D341Med (cell line): Measurements from ENCODE around the gene UBE2R2.
"Not testable (repeated sequence)": the region's sequence is repeated elsewhere in the genome, so short reads cannot be mapped to it uniquely, and the experiment has no call there.

Source experiments
- DNase-seq: peaks from one replicate; pipeline ENCODE4 v3.0.0; 2012; ENCODE audit warnings: low spot score

UBE2R2 gene

GRCh38 chr9:33799928-33800704, 16.8 kb upstream of the UBE2R2 start:
- DNase-seq, result no peak

DNA sequence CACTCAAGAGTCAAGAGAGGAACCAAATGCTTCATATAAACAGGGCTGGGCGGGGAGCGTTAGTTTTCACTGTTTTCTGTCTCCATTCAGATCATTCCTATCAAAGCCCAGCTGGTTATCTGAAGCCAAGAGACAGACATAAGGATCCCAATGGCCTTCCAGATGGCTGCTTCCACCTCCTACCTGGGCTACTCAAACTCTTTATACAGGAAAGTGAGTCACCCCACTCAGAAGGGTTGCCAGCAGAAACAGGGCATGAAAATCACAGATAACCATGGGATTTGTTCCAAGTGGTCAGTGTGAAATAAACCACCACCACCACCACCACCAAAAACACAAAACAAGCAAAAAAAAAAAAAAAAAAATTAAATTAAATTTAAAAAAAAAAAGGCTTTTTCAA, 16.1 kb upstream of the UBE2R2 start:
- no peak for DNase-seq

GRCh38 chr9:33801943-33802500, 14.9 kb upstream of the UBE2R2 start:
- not testable (repeated sequence) for DNase-seq

DNA sequence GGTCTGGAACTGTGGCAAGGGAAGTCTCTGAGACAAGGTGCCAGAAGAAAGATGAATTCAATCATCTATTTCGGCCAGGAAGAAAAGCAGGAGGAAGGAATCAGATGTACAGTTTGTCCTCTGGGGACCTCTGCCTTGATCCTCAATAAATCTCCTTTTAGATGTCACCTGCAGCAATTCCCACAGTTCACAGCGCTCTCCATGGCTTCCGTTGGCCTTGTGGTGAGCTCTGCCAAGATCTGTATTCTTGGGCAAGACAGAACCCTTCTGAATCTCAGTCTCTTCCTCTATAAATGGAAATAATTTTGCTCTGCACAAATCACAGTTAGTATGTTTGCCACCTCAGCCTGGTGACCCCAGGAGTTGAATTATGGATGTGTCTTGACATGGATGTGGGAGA, 12.8 kb upstream of the UBE2R2 start:
- DNase-seq, result not testable (repeated sequence)

- not testable (repeated sequence) for DNase-seq
Measured at GRCh38 chr9:33807156-33807555, 9.8 kb upstream of the UBE2R2 start.

DNA sequence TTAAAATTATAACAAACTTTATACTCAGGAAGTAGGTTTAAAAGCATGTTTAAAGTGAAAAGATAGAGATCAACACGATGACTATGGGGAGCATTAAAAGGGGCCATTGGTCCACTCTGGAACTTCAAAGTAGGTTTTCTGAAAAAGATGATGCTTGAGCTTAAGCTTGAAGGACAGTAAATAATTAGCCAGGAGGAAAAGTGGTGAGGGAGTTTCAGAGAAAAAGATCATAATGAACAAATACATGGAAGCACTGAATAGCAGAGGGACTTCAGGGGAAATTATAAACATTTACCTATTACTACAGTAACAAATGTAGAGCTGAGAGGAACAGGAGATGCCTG, 8.0 kb upstream of the UBE2R2 start:
- DNase-seq, result not testable (repeated sequence)

- no peak for DNase-seq
Measured at GRCh38 chr9:33809506-33809905, 7.5 kb upstream of the UBE2R2 start.

DNA sequence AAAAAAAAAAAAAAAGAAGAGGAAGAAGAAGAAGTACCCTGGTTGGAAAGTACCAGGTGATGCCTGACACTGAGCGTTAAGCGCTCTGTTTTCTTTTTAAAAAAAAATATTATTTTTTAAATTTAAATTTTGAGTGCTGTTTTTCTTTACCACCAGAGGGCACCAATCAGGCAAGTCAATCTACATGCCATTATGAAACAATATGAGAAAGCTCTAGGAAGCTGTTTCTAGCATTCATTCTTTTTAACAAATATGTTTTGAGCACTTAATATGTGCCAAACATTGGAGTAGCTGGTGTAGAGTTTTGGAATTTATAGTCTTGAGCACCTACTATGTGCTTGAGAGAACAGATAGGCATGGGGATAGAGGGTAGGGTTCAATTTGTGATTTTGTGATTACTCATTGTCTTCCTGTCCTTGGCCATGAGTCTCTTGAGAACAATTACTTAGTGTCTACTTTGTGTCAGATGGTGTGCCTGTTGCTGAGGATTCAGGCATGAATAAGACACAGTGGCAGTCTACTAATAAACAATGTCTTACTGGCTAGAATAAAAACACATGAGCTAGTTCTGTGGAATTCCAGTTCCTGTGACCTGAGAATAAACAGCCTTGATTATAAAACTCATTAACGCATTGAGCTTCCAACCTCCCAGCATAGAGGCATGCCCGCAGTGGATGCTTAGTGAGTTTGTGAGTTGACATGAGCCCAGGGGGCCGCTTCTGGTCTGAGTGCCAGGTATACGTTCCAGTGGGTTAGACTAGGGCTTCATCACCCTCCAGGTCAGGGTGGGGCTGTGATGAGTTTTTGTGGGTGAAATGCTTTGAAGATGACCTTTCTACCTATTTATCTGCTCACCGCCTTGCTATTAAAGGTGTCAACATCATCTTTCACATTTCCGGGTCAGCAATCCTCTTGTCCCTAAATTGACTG, 3.0 kb upstream of the UBE2R2 start:
- peak; percentile 43 for DNase-seq

DNA sequence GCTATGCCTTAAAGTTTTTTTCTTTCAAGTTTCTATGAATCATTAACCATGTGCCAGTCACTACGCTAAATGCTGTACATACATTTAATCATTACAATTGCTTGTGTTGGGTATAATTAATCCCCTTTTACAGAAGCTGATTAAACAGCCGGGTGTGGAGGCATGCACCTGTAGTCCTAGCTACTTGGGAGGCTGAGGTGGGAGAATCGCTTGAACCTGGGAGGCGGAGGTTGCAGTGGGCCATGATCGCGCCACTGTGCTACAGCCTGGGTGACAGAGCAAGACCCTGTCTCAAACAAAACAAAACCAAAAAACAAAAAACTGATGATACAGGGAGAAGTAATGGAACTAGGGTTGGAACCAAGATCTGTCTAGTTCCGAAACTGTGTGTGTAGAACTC, 1.2 kb upstream of the UBE2R2 start:
- DNase-seq, result no peak

DNA sequence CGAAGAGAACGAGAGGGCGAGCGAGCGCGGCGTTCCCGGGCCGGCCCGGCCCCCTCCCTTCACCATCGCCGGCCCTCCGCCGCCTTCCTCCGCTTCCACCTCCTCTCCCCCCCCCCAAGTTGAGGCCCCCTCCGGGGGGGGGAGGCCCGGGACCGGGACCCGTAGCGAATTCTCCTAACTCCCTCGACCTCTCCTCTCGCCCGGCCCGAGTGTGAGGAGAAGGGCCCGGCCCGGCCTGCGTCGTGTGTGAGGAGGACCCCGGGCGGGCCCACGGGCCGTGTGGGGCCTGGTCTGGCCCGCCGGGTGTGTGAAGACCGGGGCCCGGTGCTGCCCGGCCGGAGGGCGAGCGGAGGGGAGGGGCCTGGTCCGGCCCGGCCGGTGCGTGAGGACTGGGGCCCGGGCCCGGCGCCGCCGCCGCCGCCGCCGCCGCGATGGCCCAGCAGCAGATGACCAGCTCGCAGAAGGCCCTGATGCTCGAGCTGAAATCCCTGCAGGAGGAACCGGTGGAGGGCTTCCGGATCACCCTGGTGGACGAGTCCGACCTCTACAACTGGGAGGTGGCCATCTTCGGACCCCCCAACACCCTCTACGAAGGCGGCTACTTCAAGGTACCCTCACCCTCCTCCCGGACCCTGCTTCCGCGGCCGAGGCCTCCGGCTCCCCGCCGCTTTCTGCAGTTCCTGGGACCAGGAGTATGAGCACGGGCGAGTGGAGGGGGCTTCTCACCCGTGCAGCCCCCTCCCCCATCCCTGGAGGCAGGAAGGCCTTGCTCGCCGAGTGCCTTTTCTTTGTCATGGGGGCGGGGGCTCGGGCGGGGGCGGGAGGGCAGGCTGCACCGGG, 587 bp downstream of the UBE2R2 start:
- DNase-seq, result peak; percentile 74

- DNase-seq, result no peak
Measured at GRCh38 chr9:33818167-33818846, 1.3 kb downstream of the UBE2R2 start.

DNA sequence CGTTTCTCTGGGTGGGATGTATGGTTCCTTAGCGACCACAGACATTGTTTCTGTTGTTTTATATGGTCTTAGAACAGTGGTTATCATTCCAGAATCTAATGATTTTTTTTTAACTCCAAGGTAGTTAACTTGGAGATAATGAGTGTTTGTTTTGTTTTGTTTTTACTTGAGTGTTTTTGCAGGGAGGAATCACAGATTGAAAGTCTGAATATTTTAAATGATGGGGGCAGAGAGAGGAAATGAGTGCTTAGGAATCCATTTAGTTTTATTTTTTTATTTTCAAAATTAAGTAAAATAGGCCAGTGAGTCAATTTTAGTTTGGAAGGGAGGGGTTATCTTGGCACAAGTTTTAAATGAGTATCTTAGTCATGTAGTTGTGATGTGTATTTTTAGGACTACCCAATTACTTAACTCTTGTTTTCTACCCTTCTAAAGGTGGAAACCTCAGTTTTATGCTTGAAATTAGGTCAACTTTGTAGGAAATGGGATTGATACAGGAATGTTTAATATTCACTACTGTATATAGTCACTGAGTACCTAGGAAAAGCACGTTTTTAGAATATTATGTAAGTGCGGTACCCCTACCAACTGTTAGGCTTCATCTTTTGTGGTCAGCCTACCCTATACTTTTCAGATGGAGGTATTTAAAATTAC, 2.0 kb downstream of the UBE2R2 start:
- no peak for DNase-seq

DNA sequence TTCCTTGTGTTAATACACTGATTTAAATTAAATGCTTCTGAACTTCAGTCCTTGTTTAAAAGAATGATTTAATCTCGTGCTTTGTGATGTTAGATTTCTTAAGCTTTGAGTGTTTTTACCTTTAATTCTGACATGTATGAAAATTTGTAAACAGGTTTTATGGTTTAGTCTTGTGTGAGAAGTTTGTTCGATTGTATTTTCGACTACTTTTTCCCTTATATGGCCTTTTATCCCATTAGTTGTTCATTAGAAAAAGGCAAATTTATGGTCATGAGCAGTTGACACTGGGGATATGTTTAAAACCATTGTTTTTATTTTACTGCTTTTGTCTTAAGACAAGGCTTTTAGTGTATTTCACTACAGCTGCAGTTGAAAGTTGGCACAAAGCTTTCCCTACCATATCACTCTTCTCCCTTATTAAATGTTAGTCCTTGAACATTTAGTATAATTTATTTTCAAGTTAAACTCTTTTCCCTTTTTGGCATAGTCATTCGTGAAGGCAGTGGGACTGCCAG, 3.3 kb downstream of the UBE2R2 start:
- no peak for DNase-seq

DNA sequence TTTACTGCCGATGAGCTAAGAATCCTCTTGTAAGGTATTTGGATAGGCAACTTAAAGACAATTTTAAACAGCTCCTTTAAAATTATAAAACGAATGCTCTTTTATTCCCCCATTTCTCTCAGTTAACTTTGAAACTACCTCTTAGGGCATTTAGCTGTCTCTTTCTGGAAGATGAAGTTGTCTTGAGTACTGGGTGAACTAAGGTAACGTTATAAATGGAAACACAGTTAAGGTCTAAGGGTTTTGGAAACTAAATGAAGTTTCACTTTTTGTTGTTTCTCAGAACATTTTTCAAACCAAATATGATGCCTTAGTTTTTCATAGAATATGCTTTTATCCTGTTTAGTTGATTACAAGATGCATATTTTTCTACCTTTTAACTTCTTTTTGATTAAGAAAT, 6.8 kb downstream of the UBE2R2 start:
- no peak for DNase-seq

GRCh38 chr9:33827285-33827684, 10.3 kb downstream of the UBE2R2 start:
- not testable (repeated sequence) for DNase-seq

DNA sequence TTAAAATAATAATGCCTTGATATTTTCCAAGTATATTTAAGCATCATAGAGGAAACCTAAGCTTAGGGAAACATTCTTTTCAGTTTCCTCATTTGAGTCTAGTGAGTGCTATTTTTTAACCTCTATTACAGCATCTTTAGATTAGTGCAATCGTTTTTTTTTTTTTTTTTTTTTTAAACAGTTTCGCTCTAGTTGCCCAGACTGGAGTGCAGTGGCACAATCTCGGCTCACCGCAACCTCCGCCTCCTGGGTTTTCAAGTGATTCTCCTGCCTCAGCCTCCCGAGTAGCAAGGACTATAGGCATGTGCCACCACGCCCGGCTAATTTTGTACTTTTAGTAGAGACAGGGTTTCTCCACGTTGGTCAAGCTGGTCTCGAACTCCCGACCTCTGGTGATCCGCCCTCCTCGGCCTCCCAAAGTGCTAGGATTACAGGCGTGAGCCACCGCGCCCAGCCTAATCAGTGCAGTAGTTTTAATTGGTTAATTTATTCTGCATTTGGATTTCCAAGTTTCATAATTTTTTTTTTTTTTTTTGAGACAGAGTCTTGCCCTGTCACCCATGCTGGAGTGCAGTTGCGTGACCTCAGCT, 12.8 kb downstream of the UBE2R2 start:
- not testable (repeated sequence) for DNase-seq

DNA sequence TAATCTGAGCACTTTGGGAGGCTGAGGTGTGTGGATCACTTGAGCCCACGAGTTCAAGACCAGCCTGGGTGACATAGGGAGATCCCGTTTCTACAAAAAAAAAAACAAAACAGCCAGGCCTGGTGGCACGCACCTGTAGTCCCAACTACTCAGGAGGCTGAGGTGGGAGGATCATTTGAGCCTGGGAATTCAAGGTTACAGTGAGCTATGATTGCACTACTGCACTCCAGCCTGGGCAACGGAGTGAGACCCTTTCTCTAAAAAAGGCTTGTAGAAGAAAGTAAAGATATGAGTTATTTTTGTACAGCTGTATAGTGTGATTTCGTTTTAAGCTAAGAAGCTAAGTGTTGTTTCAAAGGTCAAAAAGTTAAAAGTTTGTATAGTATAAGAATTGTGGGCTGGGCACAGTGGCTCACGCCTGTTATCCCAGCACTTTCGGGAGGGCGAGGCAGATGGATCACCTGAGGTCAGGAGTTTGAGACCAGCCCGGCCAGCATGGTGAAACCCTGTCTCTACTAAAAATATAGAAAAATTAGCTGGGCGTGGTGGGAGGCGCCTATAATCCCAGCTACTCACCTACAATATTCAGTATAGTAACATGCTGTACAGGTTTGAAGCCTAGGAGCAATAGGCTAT, 18.8 kb downstream of the UBE2R2 start:
- no peak for DNase-seq

DNA sequence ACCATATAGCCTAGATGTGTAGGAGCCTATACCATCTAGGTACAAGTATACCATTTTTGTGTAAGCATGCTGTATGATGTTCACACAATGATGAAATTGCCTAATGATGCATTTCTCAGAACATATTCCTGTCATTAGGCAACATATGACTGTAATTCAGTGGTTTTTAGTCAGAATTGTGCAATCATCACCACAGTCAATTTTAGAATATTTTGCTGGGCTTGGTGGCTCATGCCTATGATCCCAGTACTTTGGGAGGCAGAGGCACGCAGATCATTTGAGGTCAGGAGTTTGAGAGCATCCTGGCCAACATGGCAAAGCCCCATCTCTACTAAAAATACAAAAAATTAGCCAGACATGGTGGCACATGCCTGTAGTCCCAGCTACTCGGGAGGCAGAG, 19.3 kb downstream of the UBE2R2 start:
- DNase-seq, result not testable (repeated sequence)

DNA sequence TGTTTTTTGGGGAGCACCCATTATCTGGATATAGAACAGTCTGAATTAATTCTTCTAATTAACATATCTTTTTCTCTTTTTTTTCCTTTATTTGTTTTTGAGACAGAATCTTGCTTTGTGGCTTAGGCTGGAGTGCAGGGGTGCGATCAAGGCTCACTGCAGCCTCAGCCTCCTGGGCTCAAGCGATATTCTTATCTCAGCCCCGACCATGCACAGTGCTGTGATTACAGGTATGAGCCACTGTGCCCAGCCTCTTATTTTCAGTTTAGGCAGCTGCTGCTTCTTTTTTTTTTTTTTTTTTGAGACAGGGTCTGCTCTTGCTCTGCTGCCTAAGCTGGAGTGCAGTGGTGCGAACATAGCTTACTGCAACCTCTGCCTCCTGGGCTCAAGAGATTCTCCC, 20.2 kb downstream of the UBE2R2 start:
- DNase-seq, result no peak

DNA sequence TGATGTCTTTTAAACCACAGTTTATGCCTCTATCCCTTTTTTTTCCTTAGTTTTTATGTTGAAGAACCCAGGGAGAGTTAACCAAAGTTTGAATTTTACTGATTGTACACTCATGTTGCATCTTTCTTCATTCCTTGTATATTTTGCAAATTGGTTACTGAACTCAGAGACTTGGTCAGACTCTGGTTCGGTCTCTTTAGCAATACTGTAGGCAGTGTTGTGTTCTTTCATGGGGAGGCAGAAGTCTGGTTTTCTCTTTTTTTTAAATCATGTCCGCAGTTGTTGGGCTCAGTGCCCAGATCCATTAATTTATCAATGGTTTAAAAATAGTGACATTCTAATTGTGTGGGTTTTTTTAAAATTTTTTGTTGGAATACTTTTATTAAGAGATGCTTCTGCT, 23.4 kb downstream of the UBE2R2 start:
- DNase-seq, result no peak
